NOMO-1 (cell line): ENCODE data around the gene SULF2.
A peak's percentile ranks its signal among the peaks of the same experiment; 100 is the strongest.

Source experiments
- DNase-seq, 2 experiments: peaks; one replicate each; lab custom pipeline; 2025; ENCODE audit not compliant: unreplicated experiment in 2 of 2; lab: John Stamatoyannopoulos, UW

The SULF2 gene

DNA sequence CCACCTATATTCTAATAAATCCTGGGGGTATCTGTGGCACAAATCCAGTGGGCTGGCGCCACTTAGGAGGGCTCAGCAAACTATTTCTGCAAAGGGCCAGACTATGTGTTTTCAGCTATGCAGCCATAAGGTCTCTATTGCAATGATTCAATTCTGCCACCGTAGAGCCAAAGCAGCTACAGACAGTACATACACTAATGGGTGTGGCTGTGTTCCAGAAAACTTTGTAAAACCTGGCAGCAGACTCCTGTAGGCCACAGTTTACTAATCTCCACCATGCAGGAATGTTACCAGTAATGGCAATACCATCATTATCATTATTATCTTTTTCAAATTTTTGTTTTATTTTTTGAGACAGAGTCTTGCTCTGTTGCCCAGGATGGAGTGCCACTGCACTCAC lies 65.7 kb downstream of the SULF2 start:
- DNase-seq: no peak

DNA sequence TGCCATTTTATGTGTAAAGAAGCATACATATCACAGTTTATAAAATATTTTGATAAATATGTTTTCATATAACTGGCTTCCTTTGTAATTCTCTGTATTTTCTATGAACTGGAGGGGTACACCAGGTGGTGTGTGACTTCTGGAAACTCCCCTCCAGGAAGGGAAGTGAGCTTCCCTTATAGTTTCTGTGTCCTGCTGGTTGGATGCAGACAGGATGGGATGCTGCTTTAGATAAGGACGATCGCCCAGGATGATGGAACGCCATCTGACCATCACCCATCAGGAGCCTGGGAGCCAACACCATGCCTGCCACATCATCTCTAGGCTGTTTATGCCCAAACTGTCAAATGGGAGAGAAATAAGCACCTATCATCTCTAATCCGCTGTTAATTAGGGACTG lies 66.1 kb downstream of the SULF2 start:
- no peak for DNase-seq

DNA sequence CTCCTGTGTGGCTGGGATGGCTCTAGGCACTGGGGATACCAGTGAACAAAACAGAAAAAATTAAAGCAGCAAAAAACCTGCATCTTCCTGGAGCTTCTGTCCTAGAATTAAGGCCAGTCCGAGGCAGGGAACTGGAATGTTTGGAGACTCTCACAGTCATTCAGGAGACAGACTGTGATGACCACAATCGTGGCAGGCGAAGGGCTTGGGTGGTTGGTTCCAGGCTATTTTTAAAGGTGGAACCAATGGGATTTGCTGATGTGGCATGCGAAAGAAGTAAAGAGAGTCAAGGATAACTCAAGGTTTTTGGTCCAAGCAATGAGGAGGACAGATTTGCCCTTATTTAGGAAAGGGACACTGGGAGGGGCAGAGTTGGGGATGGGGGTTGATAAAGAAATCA lies 66.9 kb downstream of the SULF2 start:
- DNase-seq: no peak

DNA sequence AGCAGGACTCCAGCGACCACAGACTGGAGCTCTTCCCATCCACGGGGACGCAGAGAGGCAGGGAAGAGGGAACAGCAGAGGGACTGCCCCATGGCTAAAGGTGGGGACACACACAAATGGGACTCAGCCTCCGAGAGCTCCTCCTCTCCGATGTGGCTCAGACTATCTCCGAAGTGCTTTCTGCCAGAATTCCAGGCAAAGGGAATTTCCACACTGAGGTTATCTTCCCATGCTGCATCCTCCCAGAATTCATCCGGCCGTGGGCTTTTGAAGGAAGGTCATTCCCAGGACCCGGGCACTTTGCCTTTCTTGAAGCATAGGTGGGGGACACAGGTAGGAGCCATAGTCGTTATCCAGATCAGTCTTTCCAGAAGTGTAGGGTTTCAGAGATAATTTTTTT lies 67.9 kb downstream of the SULF2 start:
- DNase-seq: no peak

DNA sequence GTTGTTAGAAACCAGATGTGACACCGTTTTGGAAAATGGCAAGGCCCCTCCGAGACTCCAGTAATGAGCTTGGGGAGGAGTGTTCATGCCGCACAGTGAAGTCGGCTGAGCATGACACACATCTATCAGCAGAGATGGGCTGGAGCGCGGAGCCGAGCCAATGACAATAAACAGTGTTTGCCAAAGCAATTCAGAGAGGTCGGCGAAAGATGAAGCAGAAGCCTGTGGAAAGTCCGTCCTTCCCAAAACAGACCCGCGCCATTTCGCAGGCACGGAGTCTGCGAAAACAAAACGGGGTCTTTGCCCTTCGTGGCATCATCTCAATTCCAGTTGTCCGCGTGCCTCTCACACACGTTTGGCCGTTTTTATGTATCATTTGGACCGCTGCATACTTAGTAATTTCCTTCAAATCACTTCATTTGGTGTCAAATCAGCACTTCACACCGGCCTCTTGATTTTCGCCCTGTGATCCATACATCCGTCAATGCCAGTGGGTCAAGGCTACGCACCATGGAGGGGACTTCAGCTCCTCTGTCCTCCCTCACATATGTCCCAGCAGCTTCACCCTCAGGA lies 71.3 kb downstream of the SULF2 start:
- DNase-seq: no peak

DNA sequence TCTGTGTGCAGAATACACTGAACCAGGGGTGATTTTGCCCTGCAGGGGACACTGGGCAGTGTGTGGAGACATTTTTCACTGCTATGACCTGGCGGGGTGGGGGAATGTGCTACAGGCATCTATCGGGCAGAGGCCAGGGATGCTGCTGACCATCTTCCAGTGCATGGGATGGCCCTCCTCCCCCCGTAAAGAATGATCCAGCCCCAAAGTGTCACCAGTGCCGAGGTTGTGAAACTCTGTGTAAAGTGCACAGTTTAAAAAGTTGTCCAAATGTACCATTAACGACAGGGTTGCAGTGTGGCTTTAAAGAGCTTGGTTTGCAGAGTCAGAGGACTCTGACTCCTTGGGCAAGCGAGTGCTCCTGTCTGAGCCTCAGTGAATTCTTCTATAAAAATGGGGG lies 72.1 kb downstream of the SULF2 start:
- no peak for DNase-seq

DNA sequence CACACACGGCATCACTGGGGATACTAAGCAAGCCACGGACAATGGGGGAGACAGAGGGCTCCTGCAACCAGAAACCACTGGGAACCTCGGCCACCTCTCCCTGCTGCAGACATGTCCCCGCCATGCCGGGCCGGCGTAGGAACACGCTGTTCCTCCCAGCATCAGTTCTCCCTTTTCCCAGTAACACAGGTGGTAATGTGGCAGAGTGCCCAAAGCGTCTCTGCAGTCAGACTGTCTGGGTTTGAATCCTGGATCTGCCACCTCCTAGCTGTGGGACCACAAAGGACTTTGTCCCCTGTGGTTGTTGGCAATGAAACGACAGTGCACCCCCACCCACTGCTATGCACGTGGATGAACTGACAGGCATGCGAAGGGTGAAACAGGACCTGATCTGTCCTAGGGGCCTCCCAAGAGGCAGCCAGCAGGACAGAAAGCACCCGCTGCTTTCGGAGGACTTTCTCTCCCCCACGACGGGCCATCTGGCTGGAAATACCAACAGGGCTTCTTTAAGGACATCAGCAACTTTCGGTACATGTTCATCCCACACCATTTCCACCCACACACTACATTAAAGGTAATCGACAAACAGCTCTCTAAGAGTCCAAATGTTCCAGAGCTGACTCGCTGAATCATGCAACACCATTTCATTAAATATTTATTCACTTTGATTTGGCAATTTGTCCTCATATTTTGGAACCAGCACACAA lies 74.1 kb downstream of the SULF2 start:
- no peak for DNase-seq

DNA sequence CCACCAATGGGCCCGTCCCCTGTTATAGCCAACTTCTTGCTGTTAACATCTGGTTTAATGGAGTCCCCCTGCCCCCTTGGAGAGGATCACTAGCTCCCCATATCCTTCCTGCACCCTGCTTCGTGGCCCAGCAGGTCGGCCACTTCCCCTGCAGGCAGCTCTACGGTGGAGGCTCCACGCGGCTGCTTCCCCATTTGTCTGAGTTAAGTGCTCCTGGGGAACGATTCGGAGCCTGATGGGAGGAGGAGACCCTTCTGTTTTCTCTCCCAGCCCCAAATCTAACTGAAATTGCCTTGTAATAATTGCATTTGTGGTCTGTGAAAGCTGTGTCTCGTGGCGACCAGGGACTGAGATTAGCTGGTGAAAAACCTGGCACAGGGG lies 74.6 kb downstream of the SULF2 start:
- peak in 1 of 2 experiments; percentile 25 for DNase-seq

DNA sequence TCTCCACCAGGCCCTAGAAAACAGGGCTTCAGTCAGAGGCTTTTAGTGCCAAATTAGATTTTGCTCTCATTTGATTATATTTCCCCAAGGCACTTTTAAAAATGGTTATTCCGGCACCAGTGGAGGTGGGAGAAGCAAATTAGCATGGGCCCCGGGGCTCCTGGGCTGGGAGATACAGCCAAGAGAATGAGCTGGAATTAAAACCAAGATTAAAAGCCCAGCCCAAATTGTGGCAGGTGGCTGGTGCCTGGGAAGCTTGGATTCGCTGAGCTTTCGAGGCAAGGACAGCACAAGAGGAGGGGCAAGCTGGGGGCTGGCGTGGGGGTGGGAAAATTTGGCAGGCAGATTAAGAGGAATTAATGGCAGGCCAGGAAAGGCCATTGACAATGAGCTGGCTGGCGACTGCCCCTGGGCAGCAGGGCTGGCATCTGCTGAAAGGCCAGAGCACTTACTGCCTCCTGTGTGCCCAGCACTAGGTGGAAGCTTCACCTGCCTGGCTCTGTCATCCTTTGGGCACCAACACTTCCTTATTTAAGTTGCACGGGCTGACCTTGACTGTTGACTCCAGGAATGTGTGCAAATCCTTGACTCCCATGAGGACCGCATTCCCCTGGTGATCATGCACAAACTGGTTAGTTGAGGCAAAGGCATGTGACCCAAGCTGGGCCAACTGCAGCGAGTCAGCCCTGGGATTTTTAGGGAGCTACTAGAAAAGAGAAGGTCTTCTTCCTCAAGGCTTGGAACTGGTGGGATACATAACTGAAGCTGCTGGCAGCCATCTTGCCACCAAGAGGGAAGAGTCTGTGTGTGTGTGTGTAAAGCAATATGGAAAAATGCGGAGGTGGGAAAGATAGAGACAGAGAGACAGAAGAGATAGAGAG lies 76.1 kb downstream of the SULF2 start:
- DNase-seq: no peak

DNA sequence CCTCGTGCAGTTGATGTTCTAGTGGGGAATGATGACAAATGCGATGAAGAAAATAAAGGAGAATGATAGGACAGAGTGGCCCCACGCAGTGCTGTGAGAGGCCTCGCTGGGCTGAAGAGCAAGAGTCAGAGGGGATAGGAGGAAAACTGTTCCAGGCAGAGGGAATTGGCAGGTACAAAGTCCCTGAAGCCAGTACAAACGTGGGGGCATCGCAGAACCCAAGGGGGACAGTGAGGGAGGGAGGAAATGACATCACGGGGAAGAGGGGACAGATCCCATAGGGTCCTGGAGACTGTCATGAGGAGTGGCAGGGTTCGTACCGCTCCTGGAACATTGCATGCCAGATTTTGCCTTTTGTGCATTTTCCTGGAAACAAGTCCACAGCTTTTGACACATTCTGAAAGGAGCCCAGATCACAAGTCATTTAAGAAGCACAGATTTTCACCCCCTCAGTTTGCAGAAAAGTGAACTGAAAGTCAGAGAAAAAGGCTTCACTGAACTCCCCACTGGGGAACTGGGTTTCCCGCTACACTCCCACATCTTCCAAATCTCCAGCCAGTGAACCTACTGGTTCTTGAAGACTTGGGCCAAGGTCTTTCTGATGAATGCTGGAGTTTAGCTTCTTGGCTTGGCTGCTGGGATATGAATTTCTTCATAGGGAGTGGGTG lies 77.0 kb downstream of the SULF2 start:
- DNase-seq: no peak

DNA sequence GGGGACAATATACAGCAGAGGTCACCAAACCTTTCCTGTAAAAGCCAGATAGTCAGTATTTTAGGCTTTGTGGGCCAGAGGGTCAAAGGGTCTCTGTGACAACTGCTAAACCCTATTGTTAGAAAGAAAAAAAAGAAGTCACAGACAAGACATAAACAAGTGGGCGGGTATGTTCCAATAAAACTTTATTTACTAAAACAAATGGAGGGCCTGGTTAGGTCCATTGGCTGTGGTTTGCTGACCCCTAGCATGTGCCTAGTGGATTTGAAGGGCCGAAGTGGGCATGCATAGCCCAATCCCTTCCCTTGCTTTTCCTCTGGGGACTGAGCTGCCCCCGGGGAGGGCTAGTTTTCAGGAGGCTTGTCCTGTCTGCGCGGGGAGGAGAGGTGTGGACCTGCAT lies 78.9 kb downstream of the SULF2 start:
- DNase-seq: no peak

DNA sequence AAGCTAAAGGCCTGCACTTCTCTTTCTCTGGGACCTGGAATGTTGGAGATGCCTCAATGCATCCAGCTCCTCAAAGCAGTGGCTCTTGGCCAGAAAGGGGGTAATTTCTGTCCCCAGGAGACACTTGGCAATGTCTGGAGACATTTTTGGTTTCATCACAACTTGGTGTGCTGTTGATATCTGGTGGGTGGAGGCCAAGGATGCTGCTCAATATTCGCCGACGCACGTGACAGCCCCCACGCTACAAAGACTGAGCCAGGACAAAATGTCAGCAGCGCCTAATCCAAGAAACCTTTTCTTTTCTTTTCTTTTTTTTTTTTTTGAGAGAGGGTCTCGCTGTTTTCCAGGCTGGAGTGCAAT lies 79.8 kb downstream of the SULF2 start:
- no peak for DNase-seq

DNA sequence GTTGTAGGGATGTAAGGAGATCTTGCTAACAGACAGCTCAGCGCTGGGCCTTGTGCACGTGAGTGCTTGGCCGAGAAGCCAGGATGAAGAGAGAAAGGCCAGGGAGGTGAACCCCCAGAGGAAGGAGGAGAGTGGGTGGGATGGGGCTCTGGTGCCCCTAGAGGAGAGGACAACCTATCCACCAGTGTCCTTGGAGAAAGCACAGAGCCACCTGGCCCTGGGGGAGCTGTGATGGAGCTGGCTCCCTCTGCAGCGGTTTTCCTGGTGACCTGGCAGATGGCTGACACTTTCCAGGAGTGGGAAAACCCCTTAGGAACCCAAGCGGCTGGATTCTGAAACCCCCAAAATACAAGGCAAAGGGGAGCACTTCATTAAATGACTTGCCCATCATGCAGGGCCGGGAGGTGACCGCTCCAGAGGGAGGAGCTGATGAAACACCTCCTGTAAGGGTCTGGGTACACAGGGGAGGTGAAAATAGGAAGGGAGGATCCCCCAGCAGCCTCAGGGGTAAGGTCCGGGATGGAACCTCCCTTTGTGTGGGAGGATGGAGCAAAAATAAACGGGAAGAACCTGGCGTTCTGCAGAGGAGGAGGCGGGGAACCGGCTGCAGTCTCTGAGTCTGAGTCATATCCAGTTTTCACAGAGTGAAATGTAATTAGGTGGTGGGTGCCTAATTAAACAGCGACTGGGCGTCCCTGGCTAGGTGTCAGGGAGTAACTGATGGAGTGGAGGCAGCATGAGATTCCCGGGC lies 80.4 kb downstream of the SULF2 start:
- no peak for DNase-seq

DNA sequence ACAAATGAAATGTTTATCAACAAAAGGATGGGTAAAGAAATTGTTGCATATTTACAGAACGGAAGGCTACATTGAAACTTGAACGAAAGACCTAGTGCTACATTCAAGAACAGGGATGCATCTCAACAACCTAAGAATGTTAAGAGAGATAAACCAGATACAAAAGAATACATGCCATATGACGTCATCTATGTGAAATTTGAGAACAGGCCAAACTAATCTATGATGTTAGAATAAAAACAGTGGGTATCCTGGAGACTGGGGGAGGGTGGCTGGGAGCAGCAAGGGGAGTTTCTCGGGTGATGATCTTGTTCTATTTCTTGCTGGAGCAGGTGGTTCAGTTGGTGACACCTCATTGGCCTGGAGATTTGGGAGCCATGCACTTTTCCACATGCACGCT lies 81.5 kb downstream of the SULF2 start:
- no peak for DNase-seq

DNA sequence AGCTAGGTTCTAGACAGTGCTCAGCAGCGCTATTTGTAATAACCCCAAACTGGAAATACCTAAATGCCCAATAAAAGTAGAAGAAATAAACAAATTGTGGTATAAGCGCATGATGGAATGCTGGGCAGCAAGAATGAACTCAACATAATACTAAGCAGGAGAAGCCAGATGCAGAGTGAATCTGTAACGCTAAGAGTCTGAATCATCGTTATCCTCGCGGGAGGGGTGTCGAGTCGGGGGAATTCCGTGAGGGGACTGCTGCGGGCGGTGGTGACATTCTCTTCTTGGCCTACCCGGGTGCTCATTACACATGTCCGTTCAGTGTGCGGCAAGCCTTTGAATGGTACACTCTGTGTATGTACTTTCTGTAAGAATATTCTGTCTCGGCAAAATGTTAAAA lies 83.7 kb downstream of the SULF2 start:
- no peak for DNase-seq

DNA sequence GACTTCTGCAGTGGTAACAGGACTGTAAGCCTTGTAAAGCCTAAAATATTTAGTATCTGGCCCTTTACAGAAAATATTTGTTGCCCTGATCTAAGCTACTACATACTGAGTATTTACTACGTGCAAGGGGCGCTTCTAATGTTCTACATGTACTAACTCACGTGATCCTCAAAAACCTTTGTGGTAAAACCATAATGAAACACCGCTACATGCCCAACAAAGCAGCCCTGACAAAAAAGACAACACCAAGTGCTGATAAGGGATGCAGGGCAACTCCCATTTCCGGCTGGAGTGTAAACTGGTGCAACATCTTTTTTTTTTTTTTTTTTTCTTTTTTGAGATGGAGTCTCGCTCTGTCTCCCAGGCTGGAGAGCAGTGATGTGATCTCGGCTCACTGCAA lies 85.0 kb downstream of the SULF2 start:
- no peak for DNase-seq

DNA sequence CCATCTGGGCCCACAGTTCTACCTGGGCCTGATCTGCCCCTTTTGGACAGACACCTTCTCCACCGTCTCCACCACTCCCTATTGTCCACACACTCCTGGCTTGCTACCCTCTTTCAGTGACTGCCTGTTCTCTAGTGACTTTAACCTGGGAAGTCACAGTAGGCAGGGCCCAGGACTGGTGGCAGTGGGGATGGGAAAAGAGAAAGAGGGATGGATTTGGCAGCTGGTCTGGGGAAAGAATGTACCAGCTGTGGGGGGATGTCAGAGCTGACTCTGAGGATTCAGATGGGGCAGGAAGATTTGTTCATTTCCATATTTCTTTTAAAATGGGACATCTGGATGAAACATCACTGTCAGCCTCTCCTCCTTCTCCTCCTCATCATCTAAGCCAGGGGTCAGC lies 85.5 kb downstream of the SULF2 start:
- DNase-seq: no peak

DNA sequence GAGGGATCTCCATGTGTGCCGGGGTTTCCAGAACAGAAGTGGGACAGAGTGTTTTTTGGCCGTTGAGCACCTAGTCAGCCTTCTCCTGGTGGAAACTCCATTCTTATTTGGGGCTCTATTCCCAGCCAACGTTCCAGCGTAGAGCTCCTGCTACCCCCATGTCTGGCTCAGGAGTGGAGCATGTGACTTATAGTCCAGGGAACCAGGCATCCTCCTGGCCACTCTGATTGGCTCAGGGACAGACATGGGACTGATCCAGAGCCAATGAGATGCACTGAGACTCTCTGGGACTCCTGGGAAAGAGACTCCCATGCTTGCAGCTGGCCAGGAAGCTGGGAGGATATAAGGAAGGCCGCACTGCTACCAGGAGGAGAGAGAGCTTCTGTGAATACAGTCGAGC lies 87.1 kb downstream of the SULF2 start:
- DNase-seq: no peak

DNA sequence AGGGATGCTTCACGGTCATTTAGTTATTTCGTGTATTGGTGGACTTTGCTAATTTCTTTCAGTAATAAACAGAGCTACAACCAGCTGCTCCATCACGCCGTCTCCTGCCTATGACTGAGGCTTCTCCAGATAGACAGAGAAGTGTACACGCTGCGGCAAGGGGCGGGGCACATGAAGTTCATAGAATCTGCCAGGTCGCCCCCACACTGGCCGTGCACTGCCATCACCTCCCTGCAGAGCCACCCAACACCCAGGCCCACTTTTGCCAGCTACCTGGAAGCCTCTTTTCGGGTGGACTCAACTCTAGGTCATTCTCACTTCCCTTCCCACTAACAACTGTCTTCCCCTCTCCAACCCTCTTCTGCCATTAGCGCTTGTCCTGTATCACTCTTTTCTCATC lies 88.4 kb downstream of the SULF2 start:
- no peak for DNase-seq

DNA sequence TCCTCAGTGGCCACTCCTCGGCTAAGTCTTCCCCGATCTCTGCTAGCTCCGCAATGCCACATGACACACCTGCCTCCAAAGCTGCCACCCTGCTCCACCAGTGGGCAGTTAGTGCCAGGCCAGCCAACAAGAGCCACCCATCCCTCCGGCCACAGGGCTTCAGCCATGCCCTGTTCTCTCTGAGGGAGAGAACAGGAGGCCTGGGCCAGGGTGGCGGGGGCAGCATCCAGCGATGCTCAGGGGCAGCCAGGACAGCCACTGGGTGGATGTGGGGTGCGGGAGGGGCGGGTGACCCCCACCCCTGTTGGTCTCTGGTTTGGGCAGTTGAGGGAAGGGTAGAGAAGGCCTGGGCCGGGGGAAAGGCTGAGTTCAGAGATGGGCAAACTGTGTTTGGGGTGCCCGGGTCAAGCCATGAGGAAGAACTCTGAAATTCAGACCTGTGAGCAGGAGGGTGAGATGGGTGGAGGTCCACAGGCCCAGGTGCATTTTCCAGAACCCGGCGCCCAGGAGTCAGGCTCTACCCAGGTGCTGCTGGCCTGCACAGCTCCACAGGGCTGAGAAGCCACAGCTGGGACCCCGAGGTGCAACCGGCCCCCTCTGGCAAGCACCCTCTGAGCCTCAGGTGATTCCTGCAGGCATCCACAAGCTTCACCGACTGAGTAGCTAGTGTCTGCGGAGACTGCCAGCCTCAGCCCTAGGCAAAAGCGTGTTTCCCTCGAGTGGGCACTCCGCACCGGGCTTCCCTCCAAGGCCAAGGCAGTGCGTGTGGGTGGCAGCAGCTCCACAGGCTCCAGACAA lies 91.1 kb downstream of the SULF2 start:
- DNase-seq: no peak
